Activated CD4-positive, alpha-beta T cell treated with anti-CD3 and anti-CD28 coated beads for 24 hours (primary cell): ENCODE data around the gene BAHCC1.

Experiments
- DNase-seq, 2 donors: peaks; one replicate each; pipeline ENCODE4 v3.0.0-alpha.2; 2020; ENCODE audit warnings: low read depth in 2 of 2

Gene BAHCC1

DNA sequence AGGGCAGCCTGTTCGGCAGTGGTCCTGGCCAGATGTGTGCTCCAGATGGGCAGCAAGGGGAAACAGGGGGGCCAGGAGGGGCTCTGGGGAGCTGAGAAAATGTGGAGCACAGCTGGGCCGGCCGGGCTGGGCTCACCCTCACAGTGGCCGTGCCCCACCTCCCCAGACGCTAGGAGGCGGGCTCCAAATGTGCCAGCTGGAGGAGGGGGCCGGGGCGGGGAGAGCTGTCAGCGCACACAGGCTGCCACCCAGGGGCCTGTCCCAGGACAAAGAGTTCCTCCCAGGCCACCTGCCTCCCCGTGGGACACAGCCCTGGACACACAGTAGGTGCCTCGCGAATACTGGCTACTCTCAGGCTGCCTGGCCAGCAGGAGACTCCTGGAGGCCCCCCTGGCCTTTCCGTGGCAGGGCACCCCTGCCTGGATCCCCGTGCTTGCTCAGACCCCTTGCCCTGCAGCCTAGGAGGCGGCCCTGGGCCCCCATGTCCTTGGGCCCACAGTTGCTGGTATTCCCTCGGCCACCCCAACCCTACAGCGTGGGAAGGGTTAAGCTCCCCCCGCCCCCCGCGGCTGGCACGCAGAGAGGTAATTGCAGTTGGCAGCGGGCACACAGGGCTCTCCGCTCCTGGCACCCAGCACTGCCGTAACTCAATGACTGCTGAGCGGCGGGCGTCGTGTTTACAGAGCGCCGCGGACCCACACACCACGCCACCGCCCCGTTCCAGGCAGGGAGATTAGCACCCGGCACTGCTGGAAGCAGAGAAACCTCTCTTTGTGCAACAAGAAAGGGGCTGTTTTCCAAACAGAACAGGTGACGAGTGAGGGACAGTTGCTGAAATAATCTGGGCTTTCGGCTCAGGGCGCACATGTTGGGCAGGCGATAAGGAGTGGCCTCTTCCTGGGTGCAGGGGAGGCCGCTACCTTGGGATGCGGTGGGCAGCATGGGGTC is 32.2 kb downstream of the BAHCC1 start:
- DNase-seq = no peak

DNA sequence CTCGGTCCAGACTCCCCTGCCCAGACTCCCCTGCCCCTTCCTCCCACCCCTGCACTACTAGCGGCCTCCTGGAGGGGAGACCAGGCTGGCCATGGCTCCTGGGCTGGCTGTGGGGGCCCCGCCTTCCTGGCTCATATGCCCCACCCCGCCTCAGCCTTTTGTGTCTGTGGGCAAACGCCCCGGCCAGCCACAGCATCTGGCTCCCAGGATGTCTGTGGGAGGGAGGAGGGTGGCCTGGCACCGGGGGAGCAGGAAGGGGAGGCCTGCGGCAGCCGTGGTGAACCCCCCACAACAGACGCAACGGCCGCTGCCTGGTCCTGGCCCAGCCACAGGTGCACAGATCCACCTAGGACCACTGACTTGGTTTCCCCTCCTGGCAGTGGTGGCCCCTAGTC is 32.9 kb downstream of the BAHCC1 start:
- no peak for DNase-seq

DNA sequence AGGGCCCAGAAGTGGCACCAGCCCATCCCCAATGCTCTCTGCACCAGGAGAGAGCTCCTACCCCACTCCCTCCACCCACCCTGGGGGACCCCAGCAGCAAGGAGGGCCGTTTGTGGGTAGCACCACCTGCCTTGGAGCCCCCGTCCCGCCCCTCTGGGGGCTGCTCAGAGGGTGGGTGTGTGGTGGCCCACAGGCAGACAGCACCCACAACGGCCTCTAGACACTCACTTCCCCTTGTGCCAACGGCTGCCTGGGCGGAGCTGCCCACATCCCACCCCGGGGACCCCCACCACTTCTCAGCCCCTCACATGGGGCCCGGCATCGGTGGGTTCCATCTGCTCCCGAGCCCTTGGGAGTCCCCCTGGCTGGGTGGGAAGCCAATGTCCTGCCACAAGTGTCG is 33.3 kb downstream of the BAHCC1 start:
- no peak for DNase-seq

DNA sequence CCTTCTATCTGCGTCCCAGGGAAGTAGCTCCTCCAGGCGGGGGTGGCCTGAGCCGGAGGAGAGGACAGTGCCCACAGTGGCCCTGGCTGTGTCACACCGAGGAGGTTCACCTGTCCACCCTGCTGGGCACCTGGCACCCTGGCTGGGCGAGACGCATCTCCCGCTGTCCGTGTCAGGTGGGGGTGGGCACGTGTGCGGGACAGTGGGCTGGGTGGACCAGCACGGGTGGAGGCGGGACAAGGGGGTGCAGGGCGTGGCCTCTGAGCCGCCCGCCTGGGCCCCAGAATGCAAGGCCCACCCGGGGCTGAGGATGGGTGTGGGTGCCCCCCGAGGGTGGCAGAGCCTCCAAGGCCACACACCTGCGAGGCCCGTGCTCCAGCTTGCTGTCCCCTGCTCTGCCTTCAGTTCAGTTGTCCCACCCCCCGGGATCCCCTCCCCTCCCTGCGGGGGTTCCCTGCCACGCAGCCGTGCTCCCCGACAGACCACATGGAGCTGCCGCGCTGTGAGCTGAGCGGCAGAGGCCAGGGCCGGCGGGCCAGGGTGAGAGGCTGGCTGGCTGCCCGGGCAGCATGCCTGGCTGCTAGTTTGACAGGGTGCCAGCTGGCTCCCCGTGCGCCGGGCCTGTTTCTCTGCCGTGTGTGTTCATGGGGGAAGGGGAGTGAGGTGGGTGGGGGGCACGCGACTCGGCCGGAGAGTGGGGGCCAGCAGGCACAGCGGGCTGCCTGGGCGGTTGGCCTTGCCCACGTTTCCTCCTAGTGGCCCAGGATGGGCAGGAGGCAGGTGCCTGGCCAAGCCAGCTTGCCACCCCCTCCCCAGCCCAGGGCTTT is 33.9 kb downstream of the BAHCC1 start:
- no peak for DNase-seq

DNA sequence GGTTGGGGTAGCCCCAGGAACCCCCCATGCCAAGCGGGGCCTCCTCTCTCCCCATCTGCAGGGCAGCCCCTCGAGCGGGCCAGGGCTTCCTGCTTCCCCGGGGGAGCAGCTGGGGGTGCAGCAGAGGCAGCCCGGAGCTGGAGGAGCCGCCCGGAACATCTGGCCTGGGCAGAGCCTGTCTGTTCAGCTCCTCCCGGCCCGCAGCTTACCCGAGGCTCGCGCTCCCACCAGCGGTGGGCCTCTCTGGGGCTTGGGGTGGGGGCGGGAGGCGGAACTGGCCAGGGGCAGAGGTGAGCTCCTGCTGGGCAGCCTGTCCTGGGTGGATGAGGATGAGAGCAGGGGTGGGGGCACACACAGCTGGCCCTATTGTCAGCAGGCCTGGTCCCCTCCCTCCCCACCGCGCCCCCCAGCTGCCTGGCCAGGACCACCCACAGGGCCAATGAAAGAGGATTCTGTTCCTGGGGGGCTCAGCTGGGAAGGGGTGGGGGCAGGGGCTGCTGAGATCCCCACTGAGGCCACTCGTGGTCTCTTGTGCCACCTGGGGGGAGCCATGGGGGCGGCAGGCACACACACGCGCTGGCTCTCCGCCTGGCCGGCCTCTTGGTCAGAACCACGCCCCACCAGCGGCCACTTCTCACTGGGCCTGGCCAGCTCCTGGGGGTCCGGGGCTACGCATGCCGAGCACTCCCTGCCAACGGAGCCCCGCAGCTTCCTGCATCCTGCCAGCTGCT is 34.7 kb downstream of the BAHCC1 start:
- no peak for DNase-seq

DNA sequence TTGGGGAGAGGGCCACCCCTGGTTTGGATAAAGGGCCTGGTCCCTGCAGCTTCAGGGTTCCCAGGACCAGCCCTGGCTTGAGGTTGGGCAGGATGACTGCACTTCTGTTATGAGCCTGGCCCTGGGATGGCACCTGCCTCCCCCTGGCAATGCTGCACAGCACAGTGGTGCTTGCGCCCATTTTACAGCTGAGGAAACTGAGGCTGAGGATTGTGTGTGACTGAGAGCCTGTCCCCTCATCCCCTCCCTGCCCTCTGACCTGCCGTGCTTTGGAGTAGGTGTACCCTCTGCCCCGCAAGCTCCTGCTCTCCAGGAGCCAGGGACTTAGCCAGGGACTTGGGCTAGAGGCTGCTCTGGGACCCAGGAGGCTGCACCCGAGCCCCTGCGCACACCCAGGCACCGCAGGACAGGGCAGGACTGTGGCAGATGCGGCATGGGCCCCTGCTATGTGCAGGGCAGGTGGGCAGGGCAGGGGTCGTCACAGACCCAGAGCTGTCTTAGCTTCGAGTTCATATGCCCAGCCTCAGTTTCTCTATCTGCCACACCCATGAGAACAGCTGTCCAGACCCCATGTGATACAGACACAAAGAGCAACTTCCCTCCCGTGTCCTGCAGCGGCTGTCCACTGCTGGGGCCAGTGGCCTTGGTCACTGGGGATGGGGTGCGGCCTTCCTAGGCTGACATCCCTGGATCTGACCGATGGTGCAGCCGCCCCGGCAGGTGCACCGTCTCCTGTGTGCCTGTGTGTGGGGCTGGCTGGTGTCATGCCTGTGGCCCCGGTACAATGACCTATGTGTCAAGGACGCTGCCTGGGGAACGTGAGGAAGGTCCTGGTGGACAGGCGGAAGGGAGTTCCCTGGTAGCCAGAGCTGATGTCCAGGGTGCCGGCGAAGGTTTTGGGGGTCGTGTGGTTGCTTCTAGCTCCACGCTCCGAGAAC is 36.6 kb downstream of the BAHCC1 start:
- no peak for DNase-seq

DNA sequence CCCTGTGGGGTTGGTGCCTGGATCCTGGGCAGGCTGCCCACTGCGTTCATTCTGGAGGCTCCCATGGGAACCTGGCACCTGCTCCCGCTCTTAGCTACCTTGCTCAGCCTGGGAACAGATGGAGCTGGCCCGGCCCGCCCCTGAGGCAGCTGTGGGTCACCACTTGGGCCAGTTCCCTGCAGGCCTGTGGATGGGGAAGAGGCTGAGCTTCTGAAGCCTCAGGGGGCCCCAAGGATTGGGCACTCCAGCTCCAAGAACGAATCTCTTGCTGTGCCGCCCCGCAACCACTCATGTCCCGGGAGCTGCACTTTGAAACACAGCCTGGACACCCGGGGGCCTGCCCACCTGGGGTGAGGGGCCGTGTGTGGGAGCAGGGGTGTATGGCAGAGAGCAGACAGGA is 37.7 kb downstream of the BAHCC1 start:
- no peak for DNase-seq

DNA sequence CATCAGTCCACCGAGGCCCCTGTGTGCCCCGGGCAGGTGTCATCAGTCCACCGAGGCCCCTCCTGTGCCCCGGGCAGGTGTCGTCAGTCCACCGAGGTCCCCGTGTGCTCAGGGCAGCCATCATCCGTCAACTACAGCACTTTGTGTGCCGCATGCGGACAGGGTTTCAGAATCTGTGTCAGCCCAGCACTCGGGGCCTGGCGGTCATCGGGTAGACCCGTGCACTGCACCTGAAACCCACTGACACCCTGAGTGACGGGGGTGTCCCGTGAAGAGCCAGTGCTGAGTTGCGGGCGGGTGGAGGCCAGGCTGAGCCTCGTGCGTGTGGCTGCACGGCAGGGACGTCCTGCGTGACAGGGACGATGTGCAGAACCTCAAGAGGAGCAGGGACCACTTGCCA is 38.4 kb downstream of the BAHCC1 start:
- no peak for DNase-seq

DNA sequence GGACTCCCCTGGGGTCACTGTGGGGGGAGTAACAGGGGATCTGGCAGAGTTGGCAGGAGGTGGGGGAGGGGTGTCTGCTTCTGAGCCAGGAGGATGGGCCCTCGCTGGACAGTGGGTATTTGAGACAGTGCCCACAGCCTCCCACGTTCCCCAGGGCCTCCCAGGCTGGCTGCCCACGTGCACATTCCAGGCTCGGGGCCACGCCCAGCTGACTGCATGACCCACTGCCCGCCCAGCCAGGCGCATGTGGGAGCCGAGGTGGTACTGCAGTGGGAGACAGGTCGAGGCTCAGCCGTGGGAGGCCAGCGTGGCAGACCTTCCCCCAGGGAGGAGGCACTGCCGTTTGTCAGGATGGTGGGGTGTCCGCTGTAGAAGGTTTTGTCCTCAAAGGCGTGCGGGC is 38.8 kb downstream of the BAHCC1 start:
- no peak for DNase-seq

DNA sequence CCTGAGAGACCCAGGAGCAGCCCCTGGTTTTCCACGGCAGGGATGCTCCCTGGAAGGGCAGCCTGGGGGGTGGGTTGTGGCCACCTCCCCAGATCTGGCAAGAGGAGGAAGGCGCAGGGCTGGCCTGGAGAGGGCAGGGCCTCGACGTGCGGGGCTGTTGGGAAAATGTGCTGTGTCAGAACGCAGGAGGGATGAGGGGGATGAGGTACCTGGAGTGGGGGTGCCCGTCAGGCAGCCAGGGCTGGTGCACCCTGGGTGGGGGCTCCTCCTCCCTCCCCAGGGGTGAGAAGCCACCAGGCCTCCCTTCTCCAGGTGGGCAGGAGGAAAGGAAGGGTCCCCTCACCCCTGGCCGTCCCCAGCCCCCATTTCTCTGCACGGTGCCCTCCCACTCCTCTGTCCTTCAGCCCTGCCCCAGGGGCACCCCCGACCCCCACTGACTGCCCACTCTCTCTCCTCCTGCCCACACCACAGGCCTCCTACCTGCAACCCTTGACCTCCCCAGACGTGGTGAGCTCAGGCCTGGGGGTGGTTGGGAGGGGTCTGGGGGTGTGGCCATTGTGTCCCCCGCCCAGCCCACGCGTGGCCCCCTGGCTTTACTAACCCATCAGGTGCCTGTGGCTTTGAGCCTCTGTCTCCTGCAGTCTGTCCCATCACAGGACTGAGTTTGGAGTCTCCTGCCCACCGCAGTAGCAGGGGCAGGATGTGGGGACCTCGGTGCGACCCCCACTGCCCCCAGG is 39.6 kb downstream of the BAHCC1 start:
- no peak for DNase-seq

DNA sequence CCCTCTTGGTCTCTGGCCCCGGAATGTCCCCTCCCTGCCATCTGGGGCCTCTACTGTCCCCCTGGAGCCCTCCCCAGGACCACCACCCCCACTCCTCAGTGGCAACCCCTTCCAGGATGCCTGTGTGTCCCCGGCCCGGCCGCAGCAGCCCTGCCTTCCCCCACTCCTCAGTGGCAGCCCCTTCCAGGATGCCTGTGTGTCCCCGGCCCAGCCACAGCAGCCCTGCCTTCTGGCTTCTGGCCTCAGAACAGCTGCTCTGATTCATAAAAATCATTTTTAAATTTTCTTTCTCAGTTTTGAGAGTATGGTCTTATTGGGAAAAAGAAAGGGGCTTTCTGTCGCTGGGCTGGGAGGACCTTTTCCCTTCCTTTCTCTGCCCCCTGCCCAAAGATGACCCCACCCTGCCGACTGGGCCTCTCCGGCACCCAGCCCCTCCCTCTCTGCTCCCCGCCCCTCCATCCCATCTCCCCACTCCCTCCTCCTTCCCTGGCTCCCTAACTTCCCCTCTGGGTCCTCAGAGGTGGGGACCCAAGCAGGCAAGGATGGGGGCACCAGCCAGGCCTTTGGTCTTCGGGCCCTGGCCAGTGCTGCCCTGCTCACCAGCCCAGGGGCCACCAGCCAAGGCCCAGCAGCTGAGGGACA is 40.5 kb downstream of the BAHCC1 start:
- no peak for DNase-seq

DNA sequence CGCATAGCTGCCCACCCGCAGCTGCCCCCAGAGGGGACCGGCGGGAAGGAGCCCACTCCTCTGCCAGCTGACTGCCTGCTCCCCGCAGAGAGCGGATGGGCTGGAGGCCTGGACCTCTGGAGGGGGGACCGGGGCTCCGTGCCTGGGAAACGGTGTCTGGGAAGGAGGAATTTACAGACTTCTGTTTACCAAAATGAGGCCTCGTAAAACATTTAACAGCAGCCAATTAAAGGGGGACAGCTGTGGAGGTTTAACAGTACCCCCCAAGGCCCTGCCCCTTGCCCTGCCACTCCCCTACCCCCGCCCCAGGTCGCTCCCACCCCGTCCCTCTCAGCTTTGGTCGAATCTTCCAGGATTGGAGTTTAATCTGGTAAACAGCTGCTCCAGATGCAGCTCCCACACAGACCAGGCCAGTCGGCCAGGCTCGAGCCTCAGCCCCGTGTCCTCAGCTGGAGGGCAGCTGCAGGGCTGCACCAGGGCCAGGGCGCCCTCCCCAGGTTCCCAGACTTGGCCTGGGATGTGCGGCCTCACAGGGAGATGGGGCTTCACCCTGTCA is 41.1 kb downstream of the BAHCC1 start:
- no peak for DNase-seq

DNA sequence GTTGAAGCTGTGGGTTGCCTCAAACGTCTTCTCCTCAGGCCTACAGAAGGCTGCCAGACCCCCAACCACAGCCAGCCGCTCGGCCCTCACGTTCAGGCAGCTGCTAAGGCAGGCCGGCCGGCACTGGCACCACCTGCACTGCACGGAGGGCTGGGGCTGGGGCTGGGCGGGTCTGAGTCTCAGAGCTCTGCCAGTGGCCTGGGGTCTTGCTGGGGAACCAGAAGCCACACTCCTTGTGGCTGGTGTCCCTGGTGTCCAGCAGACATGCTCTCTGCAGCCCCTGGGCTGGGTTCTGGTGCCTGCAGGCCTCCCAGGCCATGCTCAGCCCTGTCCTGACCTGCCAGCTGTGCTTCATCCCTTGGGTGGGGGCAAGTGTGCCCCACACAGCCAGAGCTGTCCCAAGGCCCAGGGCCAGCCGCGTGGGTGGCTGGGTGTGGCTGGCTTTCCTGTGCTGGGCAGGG is 42.0 kb downstream of the BAHCC1 start:
- no peak for DNase-seq

DNA sequence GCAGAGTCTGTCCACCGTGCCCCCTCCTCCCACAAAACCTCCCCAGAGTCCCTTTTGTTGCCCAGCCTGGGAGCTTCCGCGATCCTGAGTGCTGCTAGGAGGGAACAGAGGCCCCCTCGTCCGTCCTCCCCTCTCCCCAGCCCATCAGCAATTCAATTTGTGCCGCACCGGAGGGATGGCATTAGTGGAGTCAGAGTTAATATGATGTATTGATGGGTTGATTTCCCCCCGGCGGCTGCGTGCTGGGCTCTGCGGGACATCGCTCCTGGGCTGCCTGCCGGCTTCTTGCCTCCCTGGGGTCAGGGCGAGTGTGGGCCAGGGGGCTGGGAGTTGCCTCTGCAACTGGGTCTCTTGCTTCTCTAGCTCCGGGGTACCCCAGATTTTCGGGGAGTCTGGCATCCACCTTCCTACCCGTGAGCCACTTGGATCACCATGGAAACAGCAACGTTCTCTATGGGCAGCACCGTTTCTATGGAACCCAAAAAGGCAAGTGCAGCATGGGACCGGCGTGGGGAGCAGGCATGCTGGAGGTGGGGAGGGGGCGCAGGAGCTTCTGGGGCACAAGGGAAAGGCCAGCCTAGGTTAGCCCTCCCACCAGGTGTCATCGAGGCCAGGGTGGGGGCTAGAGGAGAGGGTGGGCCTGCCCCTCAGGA is 42.9 kb downstream of the BAHCC1 start:
- DNase-seq = no peak

DNA sequence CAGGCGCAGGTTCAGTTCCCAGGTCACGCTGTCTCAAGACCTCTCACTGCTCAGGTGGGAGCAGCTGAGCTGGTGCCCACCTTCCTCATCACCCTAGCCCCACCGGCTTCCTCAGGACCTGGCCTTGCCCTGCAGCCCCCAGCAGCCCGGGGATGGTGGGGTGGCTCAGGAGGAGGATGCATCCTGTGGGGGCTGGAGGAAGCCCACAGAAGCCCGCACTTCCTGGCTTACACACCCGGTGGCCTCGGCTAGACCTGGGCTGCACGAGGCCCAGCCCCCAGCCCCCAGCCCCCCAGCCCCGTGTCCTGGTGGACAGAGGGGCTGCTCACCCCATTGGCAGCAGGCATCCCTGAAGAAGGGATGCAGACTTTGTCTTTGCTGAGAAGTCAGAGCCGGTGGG is 43.4 kb downstream of the BAHCC1 start:
- no peak for DNase-seq

DNA sequence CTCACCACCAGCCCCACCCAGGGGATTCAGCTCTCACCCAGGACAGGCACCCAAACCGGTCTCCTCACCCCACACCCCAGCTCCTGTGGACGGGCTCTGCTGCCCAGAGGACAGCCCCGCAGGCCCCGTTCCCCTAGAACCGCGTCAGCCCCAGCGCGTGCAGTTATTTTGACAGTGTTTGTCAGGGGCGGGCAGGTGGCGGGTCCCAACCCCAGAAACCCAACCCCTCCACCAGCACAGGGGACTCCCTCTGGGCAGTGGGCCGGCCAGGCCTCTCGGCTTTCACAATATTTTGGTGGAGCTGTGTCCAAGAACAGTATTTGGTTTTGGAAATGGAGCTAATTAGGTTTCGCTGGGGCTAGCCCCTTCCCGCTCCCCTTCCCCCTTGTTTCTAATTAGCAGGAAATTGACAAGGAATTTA is 44.8 kb downstream of the BAHCC1 start:
- DNase-seq = no peak

DNA sequence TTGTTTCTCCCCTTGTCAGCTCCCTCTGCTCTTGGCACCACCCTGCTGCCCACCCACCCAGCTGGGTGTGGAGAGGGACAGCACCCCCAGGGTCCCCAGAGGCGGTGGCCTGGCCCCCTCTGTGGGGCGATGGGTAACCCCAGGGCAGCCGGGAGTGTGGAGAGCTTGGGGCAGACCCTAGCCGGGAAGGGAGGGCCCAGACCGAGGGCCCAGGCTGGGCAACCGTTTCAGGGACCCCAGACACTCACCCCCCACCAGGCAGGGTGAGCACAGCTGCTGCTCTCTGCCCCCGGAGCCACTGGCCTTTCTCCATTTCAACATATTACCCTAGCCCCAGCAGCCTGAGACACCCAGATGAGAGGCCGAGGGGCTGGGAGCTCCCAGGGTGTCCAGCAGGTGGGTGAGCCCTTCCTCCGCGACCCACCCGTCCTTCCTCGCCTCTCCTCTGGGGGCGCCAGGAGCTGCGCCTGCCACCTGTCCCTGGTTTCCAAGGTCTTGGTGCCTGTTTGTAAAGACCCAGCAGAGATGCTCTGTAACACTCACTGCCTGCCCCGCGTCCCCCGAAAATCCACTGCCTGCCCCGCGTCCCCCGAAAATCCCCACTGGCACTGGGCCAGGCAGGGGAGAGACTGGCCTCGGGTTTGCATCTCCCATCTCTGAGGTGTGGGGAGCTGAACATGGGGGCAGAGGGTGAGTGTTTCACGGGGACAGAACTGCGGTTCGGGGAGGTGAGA is 45.4 kb downstream of the BAHCC1 start:
- no peak for DNase-seq

DNA sequence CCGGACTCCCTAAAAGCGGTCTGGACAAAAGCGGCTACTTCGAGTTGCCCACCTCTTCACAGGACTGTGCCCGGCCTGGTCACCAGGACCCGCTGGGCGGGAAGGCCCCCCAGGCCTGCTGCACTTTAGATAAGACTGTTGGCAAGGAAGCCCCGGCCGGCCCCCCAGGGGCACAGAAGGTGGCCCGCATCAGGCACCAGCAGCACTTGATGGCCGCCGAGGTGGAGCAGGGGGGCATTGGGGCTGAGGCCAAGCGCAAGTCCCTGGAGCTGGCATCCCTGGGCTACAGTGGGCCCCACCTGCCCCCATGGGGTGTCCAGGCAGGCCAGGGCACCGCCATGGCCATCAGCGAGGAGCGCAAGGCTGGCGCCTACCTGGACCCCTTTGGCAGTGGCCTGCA is 47.5 kb downstream of the BAHCC1 start:
- no peak for DNase-seq
